HG02938 (cell line): Measurements from ENCODE around the gene OPRD1.
"Not testable (repeated sequence)": the region's sequence is repeated elsewhere in the genome, so short reads cannot be mapped to it uniquely, and the experiment has no call there.

Source experiments
- ATAC-seq: cut with Tn5 transposase; IDR thresholded peaks from one replicate; pipeline ENCODE4 v1.9.1; 2021; ENCODE audit warnings: mild to moderate bottlenecking, moderate library complexity; ENCODE audit not compliant: unreplicated experiment

The OPRD1 gene

DNA sequence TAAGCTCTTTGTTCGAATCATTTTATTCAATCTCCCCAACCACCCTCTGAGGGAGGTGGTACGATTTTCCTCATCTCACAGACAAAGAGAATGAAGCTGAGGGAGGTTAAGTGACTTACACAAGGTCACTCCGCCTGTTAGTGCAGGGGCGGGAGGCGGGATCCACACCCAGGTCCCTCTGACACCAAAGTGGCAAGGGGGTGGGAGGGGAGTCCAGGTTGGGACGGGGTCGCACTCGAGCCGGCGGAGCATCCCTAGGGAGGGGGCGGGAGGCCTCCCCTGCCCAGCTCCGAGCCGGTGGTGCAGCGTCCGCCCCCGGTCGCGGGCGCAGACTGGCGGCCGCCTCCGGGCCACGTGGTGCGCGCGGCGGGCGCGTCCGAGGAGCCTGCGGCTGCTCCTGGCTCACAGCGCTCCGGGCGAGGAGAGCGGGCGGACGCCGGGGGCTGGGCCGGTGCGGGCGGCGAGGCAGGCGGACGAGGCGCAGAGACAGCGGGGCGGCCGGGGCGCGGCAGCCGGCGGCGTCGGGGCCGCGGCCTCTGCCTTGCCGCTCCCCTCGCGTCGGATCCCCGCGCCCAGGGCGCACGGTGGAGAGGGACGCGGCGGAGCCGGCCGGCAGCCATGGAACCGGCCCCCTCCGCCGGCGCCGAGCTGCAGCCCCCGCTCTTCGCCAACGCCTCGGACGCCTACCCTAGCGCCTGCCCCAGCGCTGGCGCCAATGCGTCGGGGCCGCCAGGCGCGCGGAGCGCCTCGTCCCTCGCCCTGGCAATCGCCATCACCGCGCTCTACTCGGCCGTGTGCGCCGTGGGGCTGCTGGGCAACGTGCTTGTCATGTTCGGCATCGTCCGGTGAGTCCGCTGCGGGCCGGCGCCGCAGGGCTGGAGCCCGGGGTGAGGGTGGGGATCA lies at the start of gene OPRD1:
TSS of gene OPRD1 (plus strand) at position 405 of the 903 bp plus-strand sequence. CDS start at position 619, 214 bp downstream.
- no peak for ATAC-seq

DNA sequence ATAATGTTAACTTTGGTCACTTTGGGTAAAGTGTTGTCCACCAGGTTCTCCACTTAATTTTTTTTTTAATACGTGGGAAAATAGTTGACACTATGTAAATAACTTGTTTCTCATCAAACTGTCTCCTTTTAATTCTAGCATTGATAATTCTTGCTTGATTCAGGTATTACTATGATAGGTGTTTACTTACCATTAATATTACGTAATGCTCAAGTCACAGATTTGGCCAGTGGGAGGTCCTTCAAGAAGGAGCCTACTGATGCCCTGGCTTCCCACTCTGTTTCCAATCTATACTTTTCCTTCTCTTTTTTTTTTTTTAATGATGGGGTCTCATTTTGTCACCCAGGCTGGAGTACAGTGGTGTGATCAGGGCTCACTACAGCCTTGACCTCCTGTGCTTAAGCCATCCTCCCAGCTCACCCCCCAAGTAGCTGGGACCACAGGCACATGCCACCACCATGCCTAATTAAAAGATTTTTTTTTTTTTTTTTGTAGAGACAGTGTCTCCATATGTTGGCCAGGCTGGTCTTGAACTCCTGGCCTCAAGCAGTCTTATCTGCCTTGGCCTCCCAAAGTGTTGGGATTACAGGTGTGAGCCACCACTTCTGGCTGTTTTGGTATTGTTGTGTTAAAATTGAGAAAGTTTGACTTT lies 45.3 kb upstream of the OPRD1 start:
- no peak for ATAC-seq

DNA sequence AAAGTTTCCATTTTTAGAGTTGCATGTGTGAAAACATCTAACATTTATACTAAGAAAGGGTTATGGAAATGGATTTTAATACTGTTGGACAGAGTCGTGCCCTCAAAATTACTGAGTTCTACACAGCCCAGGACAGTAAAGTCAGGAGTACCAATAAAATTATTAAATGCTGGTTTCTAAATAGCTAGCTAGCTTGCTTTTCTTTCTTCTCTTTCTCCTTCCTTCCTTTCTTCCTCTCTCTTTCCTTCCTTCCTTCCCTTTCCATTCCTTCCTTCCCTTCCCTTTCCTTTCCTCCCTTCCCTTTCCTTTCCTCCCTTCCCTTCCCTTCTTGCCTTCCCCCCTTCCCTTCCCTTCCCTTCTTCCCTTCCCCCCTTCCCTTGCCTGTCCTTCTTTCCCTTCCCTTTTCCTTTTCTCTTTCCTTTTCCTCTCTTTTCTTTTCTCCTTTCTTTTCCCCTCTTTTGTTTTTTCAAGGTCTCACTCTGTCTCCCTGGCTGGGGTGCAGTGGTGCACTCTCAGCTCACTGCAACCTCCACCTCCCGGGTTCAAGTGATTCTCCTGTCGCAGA lies 41.3 kb upstream of the OPRD1 start:
- no peak for ATAC-seq

DNA sequence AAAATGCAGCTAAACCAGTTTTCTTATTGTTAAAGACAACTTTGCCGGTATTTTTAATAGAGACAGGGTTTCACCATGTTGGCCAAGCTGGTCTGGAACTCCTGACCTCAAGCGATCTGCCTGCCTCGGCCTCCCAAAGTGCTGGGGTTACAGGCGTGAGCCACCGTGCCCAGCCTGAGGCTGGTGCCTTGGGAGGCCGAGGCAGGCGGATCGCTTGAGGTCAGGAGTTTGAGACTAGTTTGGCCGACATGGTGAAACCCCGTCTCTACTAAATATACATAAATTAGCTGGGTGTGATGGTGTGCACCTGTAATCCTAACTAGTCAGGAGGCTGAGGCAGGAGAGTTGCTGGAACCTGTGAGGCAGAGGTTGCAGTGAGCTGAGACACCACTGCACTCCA lies 40.0 kb upstream of the OPRD1 start:
- ATAC-seq, result not testable (repeated sequence)

DNA sequence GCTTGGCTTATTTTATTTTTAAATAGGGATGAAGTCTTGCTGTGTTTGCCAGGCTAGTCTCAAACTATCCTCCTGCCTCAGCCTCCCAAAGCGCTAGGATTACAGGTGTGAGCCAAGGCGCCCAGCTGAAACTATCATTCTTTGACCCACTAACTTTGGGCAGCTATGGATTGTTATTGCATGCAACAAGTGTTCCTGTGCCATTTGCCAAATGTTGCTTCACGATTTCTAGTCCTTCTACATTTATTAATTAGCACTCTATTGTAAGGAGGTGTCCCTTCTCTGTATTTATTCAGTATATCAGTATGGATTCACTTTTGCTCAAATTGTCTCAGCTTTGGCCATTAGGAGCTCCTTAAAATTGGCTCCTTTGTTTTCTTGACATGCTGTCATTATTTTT lies 38.9 kb upstream of the OPRD1 start:
- no peak for ATAC-seq

DNA sequence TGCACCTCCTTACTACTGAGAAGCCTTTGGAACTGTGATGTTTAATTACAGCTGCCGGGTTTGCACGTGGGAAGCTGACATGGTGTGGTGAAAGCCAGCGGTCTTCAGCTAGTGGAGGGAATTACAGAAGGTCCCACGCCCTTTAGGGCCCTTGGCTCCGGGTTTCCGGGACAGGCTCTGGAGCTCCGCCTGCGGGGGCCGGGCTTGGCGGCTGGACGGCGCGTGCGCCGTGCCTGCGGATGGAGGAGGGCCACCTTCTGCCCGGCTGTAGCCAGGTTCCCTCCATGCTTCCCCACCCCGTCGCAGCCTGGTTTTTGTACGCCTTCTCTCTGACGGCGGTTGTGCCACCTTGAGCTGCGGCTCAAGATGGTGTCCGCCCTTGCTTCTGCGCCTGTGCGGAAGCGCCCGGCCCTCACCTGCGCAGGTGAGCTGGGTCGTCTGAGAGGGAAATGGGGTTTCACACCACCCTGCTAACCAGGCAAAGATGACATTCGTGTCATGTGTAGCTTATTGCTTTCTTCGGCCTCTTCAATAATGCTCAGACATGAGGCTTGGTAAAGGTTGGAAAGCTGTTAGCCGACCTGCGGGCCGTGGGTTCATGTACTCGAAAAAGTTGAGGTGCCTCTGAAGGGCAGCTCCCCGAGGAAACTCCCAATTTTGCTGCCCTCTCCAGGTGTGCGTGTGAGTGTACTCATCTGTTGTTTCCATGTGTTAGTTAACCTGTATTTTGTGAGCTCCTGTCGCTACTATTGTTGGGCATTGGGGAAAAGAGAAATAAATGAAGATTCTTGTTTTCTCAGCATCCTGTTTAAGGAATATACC lies 36.6 kb upstream of the OPRD1 start:
- no peak for ATAC-seq

DNA sequence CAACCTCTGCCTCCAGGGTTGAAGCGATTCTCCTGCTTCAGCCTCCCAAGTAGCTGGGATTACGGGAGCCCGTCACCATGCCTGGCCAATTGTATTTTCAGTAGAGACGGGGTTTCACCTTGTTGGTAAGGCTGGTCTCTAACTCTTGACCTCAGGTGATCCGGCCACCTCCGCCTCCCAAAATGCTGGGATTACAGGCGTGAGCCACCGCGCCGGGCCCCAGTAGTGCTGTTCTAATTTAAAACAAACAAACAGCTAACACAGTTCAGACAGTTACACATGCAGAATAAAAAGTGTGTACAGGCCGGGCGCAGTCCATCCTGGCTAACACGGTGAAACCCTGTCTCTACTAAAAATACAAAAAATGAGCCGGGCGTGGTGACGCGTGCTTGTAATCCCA lies 35.6 kb upstream of the OPRD1 start:
- ATAC-seq, result no peak

DNA sequence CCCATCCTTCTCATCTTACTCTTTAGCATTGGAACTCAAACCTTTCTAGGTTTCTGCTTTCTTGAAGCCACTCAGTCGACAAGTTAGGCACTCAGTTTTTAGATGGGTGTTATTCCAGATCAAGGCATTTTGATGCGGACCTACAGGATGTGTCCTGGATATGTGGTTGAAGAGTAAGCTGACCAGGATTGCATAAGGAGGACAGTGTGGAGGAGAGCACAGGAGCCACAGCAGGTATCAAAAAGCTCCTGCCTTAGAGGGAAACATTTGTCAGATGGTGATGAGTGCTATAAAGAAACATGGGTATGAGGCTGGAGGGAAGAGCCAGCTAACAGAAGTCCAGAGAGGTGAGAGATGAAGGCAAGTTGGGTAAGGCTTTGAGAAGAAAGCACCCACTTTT lies 33.9 kb upstream of the OPRD1 start:
- ATAC-seq, result no peak

DNA sequence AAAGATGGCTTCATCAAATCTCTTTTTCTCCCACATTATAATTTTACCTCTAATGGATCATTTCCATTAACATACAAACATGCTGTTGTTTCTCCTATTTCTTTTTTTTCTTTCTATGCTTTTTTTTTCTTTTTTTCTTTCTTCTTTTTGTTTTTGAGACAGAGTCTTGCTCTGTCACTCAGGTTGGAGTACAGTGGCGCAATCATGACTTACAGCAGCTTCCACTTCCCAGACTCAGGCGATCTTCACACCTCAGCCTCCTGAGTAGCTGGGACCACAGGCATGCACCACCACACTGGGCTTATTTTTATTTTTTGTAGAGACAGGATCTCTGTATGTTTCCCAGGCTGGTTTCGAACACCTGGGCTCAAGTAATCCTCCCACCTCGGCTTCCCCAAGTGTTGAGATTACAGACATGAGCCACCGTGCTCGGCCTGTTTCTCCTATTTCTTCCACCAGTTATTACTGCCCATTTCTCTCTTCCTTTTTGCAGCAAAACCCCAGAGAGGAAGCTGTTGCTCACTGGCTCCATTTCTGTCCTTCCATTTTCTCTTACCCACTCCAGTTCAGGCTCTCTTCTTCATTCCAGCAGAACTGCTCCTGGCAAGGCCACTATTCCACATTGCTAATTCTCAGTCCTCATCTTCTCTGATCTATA lies 32.1 kb upstream of the OPRD1 start:
- no peak for ATAC-seq

DNA sequence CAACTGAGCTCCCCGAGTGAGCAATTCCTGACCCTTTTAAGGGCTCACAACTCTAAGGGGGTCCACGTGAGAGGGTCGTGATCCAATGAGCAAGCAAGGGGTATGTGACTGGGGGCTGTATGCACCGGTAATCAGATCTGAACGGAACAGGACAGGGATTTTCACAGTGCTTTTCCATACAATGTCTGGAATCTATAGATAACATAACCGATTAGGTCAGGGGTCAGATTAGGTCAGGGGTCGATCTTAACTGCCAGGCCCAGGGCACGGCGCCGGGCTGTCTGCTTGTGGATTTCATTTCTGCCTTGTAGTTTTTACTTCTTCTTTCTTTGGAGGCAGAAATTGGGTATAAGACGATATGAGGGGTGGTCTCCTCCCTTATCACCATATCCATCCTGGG lies 30.7 kb upstream of the OPRD1 start:
- ATAC-seq, result no peak

DNA sequence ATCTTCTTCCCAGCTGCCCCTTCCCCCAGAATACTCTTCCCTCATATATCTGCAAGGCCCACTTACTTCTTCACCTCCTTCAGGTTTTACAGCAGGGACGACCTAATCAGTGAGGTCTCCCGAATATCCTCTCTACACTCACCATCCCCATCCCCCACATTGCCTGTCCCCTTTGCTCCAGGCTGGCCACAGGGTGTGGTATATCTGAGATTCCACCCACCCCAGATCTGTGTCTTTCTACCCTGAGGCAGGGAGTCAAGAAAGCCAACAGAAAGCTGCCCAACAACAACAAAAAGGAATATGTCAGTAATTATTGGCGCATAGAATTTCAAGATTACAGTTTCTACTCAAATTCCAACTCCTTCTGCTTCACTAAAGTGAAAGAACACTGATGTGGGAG lies 30.0 kb upstream of the OPRD1 start:
- no peak for ATAC-seq

DNA sequence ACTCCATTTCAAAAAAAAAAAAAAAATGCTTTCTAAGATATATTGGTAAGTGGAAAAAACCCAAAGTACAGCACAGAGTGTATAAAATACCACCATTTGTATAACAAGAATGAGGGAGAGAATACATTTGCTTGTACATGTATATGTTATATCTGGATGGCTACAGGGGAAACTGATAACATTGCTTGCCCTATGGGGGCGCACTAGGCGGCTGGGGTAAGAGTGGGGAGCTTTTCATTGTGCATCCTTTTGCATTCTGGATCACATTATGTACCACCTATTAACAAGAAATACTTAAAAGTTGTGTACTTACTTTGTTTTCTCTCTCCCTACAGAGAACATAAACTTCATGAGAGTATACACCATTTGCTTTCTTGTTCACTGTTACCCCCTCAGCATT lies 28.6 kb upstream of the OPRD1 start:
- no peak for ATAC-seq

DNA sequence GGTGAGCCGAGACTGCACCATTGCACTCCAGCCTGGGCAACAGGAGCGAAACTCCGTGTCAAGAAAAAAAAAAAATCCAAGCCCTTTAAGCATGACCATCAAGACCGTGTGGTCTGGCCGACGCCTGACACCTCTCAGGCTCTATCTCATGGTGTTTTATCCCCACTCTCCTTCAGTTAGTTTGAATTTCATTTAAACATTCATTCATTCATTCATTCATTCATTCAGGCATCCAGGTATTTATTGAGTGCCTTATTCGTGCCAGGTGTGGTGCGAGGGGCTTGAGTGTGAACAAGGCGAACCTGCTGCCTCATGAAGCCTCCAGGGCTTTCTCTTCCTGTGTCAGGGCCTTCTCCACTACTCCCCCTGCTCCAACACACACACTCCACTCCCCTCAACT lies 22.6 kb upstream of the OPRD1 start:
- no peak for ATAC-seq

DNA sequence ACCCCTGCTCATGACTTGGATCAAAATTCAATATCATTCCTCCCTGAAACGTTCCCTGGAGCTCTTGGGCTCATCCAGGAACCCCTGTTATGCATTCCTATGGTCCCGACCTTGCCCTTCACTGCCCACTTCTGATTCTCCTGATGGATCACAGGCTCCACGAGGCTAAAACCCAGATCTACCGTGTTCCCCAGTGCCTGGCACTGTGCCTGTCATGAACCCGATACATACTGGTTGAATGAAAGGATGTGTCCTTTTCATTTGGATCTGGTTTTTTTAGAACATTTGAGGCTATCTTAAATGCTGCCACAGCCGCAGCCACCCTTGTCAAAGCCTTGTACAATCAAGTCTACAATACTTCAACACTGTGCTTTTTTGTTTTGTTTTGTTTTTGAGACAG lies 22.2 kb upstream of the OPRD1 start:
- ATAC-seq, result no peak

DNA sequence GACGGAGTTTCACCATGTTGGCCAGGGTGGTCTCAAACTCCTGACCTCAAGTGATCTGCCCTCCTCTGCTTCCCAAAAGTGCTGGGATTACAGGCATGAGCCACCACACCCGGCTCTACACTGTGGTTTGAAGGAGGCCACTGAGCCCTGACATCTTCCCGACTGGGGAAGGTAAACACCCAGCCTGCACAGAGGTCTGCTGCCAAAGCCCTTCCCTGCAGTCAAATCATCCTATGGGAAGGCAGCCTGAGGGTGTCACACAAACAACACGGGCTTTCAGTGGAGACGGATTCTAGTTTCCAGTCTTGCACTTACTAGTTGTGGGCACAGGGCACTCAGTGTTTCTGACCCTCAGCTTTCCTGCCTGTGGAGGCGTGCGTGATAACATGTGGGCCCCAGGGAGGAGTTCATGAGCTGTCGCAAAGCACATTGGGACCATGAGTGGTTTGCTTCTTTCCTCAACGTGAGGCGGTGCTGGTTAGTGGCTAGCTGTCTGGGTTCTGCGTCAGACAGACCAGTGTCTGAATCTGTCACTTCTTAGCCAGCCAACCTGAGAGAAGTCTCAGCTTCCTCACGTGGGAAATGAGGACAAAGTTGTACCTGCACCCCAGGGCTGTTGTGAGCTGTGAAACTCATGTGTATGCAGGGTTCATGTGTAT lies 21.5 kb upstream of the OPRD1 start:
- no peak for ATAC-seq

DNA sequence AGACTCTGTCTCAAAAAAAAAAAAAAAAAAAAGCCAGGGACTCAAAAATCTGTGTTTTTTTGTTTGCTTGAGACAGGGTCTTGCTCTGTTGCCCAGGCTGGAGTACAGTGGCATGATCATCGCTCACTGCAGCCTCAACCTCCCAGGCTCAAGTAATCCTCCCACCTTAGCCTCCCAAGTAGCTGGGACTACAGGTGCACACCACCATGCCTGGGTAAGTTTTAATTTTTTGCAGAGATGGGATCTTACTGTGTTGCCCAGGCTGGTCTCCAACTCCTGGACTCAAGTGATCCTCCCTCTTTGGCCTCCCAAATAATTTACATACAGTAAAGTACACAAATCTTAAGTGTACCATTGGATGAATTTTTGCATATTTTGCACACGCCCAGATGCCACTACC lies 20.0 kb upstream of the OPRD1 start:
- ATAC-seq, result not testable (repeated sequence)

DNA sequence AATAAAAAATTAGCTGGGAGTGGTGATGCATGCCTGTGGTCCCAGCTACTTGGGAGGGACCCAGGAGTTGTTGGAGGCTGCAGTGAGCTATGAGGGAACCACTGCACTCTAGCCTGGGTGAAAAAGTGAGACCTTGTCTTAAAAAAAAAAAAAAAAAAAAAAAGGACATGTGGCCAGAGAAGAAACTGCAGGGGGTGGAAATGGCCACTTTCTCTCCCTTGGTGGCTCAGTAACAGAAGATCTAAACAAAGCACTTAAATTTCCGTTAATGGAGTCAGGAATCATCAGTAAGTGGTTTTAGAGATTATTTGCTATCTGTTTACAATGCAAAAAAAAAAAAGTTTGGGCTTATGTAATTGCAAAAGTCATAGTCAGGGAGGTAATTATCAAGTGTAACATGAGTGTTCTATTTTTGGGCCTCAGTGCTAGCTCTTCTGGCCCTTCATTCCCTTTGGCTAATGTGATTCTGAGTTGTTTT lies 19.3 kb upstream of the OPRD1 start:
- no peak for ATAC-seq

DNA sequence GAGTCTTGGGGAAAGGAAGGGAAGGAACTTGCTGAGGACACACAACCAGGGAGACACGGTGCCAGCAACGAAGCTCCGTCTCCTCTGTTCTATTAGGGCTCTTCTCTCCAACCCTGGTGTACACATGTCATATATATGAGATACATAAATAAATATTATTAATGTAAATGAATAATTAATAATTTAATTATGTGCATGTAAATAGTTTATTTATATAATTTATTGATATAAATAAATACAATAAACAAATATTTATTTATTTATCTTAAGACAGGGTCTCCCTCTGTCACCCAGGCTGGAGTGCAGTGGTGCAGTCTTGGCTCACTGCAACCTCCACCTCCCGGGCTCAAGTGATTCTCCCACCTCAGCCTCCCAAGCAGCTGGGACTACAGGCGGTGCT lies 17.4 kb upstream of the OPRD1 start:
- not testable (repeated sequence) for ATAC-seq

DNA sequence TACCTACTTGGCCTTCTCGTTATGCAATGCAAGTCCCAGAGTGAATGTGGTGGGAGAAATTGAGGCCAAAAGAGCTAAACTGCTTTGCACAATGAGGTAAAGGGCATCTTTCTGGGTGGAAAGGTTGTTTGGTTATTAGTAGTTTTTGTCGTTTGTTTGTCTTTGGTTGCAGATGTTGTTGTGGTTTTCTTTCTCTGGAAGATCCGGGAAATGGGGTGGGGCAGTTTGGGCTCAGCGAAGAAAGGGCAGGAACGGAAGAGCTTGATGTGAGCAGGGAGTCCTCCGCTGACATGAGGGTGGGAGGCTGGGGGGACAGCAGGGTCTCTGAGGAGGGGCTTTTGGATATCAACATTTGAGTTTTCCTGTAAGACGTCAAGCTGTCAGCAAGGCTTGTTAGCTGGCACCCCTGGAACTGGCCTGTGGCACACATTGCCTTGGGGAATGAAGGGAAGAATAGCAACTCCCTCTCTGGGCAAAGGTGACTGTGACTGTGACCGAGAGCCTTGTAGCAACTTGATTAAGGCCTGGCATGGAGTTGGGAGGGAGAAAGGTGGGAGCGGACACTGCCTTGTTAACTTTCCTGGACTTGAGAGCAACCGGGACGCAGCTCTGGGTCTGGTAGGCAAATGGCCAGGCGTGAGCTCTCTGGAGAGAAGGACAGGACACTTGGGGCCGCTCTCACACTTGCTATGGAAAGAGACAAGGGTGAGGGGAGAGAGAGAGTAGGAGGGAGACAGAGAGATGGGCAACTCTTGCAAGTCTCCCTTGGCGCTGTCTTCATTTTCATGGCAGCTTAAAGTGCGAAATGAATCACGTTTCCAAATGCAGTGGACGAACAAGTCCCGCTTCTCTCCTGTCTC lies 15.4 kb upstream of the OPRD1 start:
- no peak for ATAC-seq
